GM12878 (cell line): Measurements from ENCODE around the gene RSPH10B2. TPM values are rescaled to one million over a fixed set of nuclear protein-coding genes. Genes with fewer than 3 reads are reported as not detected.
"Not testable (repeated sequence)": the region's sequence is repeated elsewhere in the genome, so short reads cannot be mapped to it uniquely, and the experiment has no call there.

ENCODE experiments used
- ATAC-seq: fragments of 200-7000 bp; cut with Tn5 transposase; 3 replicates; pipeline ENCODE4 v1.9.1; 2020; ENCODE audit warnings: mild to moderate bottlenecking, moderate library complexity
- BruUV-seq: library from RNA; stranded (reverse); fragments of 400-500 nt; replicated peaks from 2 replicates; lab custom pipeline; 2021; lab: Mats Ljungman, UMichigan
- CTCF ChIA-PET: fragments of 300-600 bp; sonication (Branson Sonifier 250); formaldehyde crosslinking; extraction: SDS; loops from one replicate; lab custom pipeline; 2021; ENCODE audit warnings: inconsistent platforms; lab: Yijun Ruan, JAX
- POLR2A ChIA-PET: fragments of 350-600 bp; formaldehyde crosslinking; extraction: SDS; loops from one replicate; lab custom pipeline; 2021; ENCODE audit warnings: inconsistent platforms; lab: Charles Lee
- RAD21 ChIA-PET: fragments of 300-600 bp; sonication (Branson Sonifier 250); formaldehyde crosslinking; loops from one replicate; lab custom pipeline; 2023; ENCODE audit warnings: antibody characterized with exemption; ENCODE audit not compliant: unreplicated experiment; lab: Charles Lee
- SMC1A ChIA-PET: fragments of 300-600 bp; sonication (Branson Sonifier 250); formaldehyde crosslinking; loops from one replicate; lab custom pipeline; 2023; ENCODE audit not compliant: unreplicated experiment, uncharacterized antibody; lab: Charles Lee
- DNase-seq: peaks from one replicate; pipeline ENCODE4 v3.0.0-alpha.2; 2011; ENCODE audit warnings: low read depth, low spot score
- FAIRE-seq: peaks from 3 replicates; lab custom pipeline; 2011; peaks lifted over from hg19 to GRCh38; lab: Jason Lieb, UNC
- H2AFZ ChIP-seq: 2 replicates; pipeline ENCODE4 v1.6.0; 2011; ENCODE audit warnings: low read depth, low read length, control low read depth; ENCODE audit not compliant: control insufficient read depth
- H3K27ac ChIP-seq: 2 replicates; pipeline ENCODE4 v1.5.1; 2011; ENCODE audit warnings: control low read depth; ENCODE audit not compliant: control insufficient read depth, insufficient read depth
- H3K27me3 ChIP-seq, 2 experiments: replicated peaks in 1 of 2; 2 replicates each; pipeline versions ENCODE4 v1.6.0 to v1.6.1; 2011; ENCODE audit warnings: low read length in 1 of 2; ENCODE audit not compliant: control insufficient read depth in 2 of 2, insufficient read depth in 2 of 2
- H3K36me3 ChIP-seq, 2 experiments: 2 replicates each; pipeline ENCODE4 v1.5.1; 2011; ENCODE audit warnings: low read length in 1 of 2; ENCODE audit not compliant: control insufficient read depth in 2 of 2, insufficient read depth in 2 of 2
- H3K4me1 ChIP-seq: 2 replicates; pipeline ENCODE4 v1.6.1; 2011; ENCODE audit warnings: mild to moderate bottlenecking, low read length, moderate library complexity, mixed read lengths; ENCODE audit not compliant: control insufficient read depth, insufficient read depth
- H3K4me2 ChIP-seq: 2 replicates; pipeline ENCODE4 v1.6.0; 2011; ENCODE audit warnings: control low read depth; ENCODE audit not compliant: control insufficient read depth, insufficient read depth
- H3K4me3 ChIP-seq: fragments of 200-600 bp; sonication (generic); 2 replicates; pipeline ENCODE4 v1.5.1; 2016
- H3K79me2 ChIP-seq: 2 replicates; pipeline ENCODE4 v1.6.0; 2011; ENCODE audit warnings: low read length; ENCODE audit not compliant: control insufficient read depth, insufficient read depth
- H3K9ac ChIP-seq: 2 replicates; pipeline ENCODE4 v1.8.0; 2011; ENCODE audit warnings: low read length, control low read depth, mixed read lengths; ENCODE audit not compliant: control insufficient read depth, insufficient read depth
- H3K9me3 ChIP-seq: replicated peaks from 3 replicates; pipeline ENCODE4 v1.5.1; 2011; ENCODE audit warnings: mild to moderate bottlenecking, low read length; ENCODE audit not compliant: control insufficient read depth, insufficient read depth
- H4K20me1 ChIP-seq: 2 replicates; pipeline ENCODE4 v1.6.0; 2011; ENCODE audit not compliant: control insufficient read depth, insufficient read depth
- WGBS: methylation state at CpG from one replicate; pipeline ENCODE4 v1.1.6; 2016; ENCODE audit warnings: low lambda C conversion rate; ENCODE audit not compliant: insufficient replicate concordance, insufficient coverage; ENCODE audit errors: missing lambda C conversion rate; 5-methylcytosine and 5-hydroxymethylcytosine counted together
- in situ Hi-C: fragments of 300-500 bp; cut with MboI; formaldehyde crosslinking; loops from 9 replicates; pipeline ENCODE4 v1.14.3; 2018; ENCODE audit warnings: mixed read lengths
- intact Hi-C: fragments of 100-400 bp; cut with micrococcal nuclease; formaldehyde crosslinking; loops from one replicate; pipeline ENCODE4 v1.14.2; 2022; ENCODE audit not compliant: unreplicated experiment
- polyA plus RNA-seq, 11 experiments: library from polyadenylated mRNA; depleted of rRNA in 4 of 11; unstranded in 6 of 11; stranded (reverse) in 5 of 11; fragments of >200 nt; fragmentation: Nextera tagmentation in 4 of 11; fragmentation: Illumina TruSeq in 1 of 11; extraction: Ambion mirVana in 4 of 11; extraction: Trizol in 1 of 11; gene quantifications; 1 replicate in 1 of 11; 2 replicates in 10 of 11; pipeline versions ENCODE4 v1.2.1 to v1.2.3, GENCODE V29; 2011 to 2016; ENCODE audit warnings: inconsistent platforms in 2 of 11, missing spikeins in 2 of 11, low read depth in 1 of 11
- total RNA-seq, 4 experiments: library from RNA; depleted of rRNA in 3 of 4; stranded (reverse); fragments of >200 nt in 3 of 4; fragmentation: Illumina TruSeq in 1 of 4; extraction: Trizol in 1 of 4; gene quantifications; 2 replicates each; pipeline versions ENCODE4 v1.2.1 to v1.2.3, GENCODE V29; 2013 to 2021

Gene RSPH10B2
- total and polyA plus RNA-seq, 10 of the 15 experiments (the other 5 are each of a cell fraction or from before 2014, with no cell fraction given), result 0.04 to 0.34 (median 0.18) TPM; not detected in 3

DNA sequence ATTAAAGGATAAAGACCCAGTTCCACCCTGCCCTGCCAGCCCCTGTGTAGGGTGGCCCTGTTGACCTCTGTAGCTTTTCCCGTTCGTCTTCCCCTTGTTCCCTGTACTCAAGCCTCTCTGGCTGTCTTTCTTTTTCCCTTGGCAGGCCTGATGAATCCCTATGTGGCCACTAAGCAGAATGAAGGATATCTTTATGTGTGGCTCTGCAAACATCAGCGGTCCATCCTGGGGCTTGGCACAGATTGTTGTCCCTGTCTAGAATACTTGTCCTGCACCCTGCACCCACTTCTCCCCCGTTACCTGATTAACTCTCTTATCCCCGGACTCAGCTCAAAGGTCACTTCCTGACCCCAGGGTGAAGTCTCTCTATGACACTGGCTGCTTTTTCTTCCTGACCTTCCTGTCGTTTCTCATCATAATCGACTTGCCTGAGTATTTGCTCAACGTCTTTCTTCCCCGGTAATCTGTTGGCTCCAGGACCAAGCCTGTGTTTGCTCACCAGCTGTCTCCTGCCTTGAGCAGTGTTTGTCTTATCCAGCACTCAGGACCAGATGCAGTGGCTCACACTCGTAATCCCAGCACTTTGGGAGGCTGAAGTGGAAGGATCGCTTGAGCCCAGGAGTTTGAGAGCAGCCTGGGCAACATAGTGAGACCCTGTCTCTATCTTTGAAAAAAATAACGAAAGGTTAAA is 9.3 kb upstream of the RSPH10B2 start:
- FAIRE-seq, H3K9ac ChIP-seq, RAD21 ChIA-PET, H3K4me3 ChIP-seq, H3K4me2 ChIP-seq, in situ Hi-C loops, SMC1A ChIA-PET, BruUV-seq, DNase-seq, H3K36me3 ChIP-seq, intact Hi-C loops, H3K4me1 ChIP-seq, CTCF ChIA-PET, POLR2A ChIA-PET, H3K27me3 ChIP-seq, H2AFZ ChIP-seq, H4K20me1 ChIP-seq, H3K79me2 ChIP-seq, H3K9me3 ChIP-seq, H3K27ac ChIP-seq, ATAC-seq: not testable (repeated sequence)
- 100% methylated on average over 1 of the region's 12 CpGs for WGBS

DNA sequence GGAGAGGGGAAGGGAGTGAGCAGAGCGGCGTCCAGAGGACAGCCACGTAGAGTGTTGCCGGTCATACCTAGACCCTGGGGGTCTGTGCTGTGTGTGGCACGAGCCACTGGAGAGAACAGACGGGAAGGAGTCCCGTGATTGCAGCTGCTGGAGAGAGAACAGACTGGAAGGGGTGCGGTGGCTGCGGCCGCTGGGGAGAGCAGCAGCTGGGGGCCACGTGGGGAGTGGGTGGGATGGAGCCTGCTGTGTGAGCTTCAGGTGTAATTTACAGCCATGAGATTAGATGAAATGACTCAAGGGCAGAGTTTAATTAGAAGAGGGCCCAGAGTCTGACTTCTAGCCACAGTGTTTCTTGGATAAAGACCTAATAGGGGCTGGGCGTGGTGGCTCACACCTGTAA is 4.6 kb upstream of the RSPH10B2 start:
- in situ Hi-C loops, result not testable (repeated sequence)

DNA sequence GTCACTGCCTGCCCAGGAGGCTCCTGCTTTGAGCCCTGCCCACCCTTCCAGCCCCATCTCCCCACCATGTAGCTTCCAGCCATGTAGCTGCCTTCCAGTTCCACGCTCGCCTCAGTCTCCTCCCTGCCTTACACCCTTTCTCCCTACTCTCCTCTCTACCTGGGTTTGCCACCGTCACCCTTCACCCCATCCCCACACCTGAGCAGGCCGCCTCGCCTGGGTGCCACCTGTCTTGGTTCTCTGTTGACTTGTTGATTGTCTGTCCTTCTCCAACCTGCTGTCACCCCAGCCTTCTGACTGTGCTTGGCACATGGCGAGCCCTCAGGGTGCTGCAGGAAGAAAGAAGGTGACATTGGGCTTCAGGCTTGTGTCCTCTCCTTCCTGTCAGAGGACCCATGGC is 3.7 kb upstream of the RSPH10B2 start:
- H3K27ac ChIP-seq, ATAC-seq, H3K9me3 ChIP-seq, H3K36me3 ChIP-seq, H4K20me1 ChIP-seq, H3K4me2 ChIP-seq, H3K79me2 ChIP-seq, BruUV-seq, intact Hi-C loops, in situ Hi-C loops, CTCF ChIA-PET, H3K4me1 ChIP-seq, SMC1A ChIA-PET, H3K27me3 ChIP-seq, H3K9ac ChIP-seq, POLR2A ChIA-PET, H3K4me3 ChIP-seq, FAIRE-seq, RAD21 ChIA-PET, DNase-seq, H2AFZ ChIP-seq: not testable (repeated sequence)
- WGBS, result 92% methylated on average over 4 of the region's 6 CpGs

More for the DNA sequence above, 4.6 kb upstream of the RSPH10B2 start:
- ATAC-seq, CTCF ChIA-PET, H3K9me3 ChIP-seq, H3K27me3 ChIP-seq, SMC1A ChIA-PET, BruUV-seq, DNase-seq, H3K9ac ChIP-seq, H2AFZ ChIP-seq, POLR2A ChIA-PET, H3K27ac ChIP-seq, H3K4me3 ChIP-seq, RAD21 ChIA-PET, FAIRE-seq, H4K20me1 ChIP-seq, H3K79me2 ChIP-seq, intact Hi-C loops, H3K4me1 ChIP-seq, H3K36me3 ChIP-seq, H3K4me2 ChIP-seq: not testable (repeated sequence)
- WGBS, result 100% methylated on average over 6 of the region's 12 CpGs

DNA sequence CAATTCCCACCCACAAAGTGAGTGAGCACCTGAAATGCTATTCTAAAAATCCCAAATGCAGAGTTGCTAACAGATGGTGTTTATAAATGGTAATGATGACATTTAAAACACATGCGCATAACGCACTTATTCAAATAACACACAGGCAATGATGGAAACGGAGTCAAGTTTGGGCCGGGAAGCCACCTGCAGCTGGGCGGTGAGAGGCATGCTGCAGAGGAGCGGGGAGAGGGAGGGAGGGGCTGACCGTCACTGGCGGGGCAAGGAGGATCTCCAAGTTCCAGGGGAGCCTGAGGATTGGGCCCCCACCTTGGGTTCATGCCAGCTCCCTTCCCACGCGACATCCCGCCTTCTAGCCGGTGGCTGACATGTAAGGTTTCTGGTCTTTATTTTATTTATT is 7.3 kb downstream of the RSPH10B2 start:
- H3K27ac ChIP-seq, H3K27me3 ChIP-seq, FAIRE-seq, POLR2A ChIA-PET, H4K20me1 ChIP-seq, H3K4me3 ChIP-seq, BruUV-seq, ATAC-seq, H2AFZ ChIP-seq, CTCF ChIA-PET, H3K79me2 ChIP-seq, RAD21 ChIA-PET, SMC1A ChIA-PET, H3K36me3 ChIP-seq, intact Hi-C loops, H3K4me2 ChIP-seq, H3K9ac ChIP-seq, DNase-seq, H3K9me3 ChIP-seq, H3K4me1 ChIP-seq, in situ Hi-C loops: not testable (repeated sequence)
- WGBS, result no CpG with 5 or more reads among the region's 12 CpGs
